ENCODE data around the gene SMARCC1.

Gene SMARCC1

DNA sequence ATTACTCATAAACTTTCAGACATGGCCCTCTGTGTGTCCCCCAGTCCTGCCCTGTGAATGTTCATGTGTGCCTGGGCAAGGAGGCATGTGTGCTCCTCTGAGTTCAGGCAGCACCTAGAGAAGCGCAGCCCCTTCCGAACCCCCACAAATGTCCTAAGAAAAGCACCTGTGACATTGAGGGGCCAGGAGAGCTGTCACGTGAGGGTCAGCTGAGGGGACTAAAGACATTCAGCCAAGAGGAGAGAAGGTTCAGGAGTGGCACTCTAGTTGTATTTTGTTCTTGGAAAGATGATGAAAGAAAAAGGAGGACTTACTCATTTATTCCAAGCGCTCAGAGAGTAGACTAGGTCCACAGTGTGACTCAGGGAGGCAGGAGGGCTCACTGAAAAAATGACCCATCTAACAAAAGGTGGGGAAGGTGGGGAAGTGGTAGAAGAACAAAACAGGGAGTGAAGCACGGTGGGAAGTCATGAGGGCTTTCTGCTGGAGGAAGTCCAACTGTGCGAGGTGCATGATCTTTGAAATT is 240.0 kb downstream of the SMARCC1 start:
- DNase-seq (ENCODE audit: low read depth) = no peak

DNA sequence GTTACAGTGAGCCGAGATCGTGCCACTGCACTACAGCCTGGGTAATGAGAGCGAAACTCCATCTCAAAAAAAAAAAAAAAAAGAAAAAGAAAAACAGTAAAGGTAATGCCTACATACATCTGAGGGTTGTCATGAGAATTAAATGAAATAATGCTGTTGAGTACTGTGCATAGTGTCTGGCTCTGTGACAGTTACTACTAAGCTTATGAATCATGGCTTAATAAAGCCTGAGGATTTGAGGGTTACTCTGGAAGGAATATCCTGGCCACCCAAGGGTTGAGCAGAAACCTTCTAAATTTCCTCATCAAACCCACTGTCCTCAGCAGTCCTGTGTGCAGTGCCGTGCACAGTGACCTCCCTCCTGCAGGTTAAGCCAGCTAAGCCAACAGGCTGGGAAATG is 241.4 kb downstream of the SMARCC1 start:
- DNase-seq (ENCODE audit: low read depth) = peak; percentile 13

DNA sequence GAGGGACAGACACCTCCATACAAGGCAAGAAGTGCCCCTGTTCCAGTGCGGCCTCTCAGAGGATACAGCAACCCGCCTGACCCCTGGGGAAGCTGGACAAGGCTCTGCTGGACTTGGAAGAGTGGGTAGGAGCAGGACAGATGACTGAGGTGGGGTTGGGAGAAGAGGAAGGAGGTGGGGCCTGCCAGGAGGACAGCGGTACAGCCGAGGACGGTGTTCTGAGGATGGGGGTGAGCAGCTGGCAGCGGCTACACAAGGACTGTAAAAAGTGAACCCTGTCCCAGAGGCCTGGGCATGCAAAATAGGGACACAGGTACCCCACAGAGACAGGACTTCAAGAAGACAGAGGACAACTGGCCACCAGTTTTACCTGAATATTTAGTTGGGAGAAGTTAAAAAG is 244.7 kb downstream of the SMARCC1 start:
- DNase-seq (ENCODE audit: low read depth) = no peak

DNA sequence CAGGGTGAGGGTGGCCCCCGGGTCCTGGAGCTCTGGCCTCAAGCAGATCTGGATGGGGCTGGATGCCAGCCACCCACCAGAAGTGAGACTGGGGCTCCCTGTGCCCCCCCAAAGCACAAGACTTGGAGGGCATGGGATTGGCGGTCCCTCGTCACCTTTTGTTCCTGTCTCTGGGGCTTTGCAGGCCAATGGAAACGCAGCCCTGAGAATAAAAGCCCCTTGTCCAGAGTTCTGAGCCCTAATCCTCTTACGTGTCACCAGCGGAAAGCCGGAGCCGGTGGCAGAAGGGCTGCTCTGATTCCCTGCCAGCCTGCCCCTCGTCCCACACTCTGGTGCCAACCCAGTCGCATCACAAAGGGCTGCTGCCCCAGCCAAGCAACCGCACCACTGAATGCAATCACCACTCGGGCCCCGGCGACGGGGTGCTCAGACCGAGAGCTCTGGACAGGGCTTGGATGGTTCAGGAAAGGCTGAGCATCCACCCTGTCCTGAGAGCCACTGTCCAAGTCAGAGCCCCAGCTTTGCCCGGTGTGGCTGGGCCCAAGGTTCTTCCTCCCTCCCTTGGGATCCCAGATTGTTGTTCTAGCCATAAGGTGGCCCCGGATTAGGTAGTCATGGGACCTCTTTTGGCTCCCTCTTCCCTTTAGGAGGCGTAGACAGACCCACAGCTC is 245.3 kb downstream of the SMARCC1 start:
- no peak for DNase-seq (ENCODE audit: low read depth)

Measured in EH (cell line).